Neural cell (in vitro differentiated cells): ENCODE results near the gene IMPG2. TPM values are rescaled to one million over a fixed set of nuclear protein-coding genes. Genes with fewer than 3 reads are reported as not detected.

Experiments
- H2AFZ ChIP-seq: fragments of 200-600, 300-800 bp; sonication (generic), shearing (Covaris generic); 2 replicates; pipeline ENCODE4 v1.6.0; 2014; ENCODE audit warnings: low read depth, mild to moderate bottlenecking, antibody characterized with exemption, low read length, moderate library complexity
- H3F3A ChIP-seq: fragments of 200-600 bp; shearing (Covaris generic); 2 replicates; pipeline ENCODE4 v1.6.1; 2016; ENCODE audit warnings: mild to moderate bottlenecking, moderate library complexity, mixed read lengths, antibody characterized with exemption, low read length; ENCODE audit not compliant: insufficient read depth, poor library complexity, severe bottlenecking
- H3K27ac ChIP-seq: fragments of 200-600, 300-800 bp; sonication (generic), shearing (Covaris generic); 2 replicates; pipeline ENCODE4 v1.5.1; 2014; ENCODE audit warnings: mild to moderate bottlenecking, low read length, moderate library complexity
- H3K27me3 ChIP-seq: fragments of 300-800, 200-600 bp; sonication (generic), shearing (Covaris generic); 2 replicates; pipeline ENCODE4 v1.6.0; 2014; ENCODE audit warnings: mild to moderate bottlenecking, low read depth, low read length, moderate library complexity; ENCODE audit not compliant: insufficient read depth
- H3K36me3 ChIP-seq: fragments of 300-800, 200-600 bp; sonication (generic), shearing (Covaris generic); 2 replicates; pipeline ENCODE4 v1.5.1; 2014; ENCODE audit warnings: mild to moderate bottlenecking, antibody characterized with exemption, low read length, moderate library complexity; ENCODE audit not compliant: insufficient read depth
- H3K4me2 ChIP-seq: fragments of 300-800, 200-600 bp; sonication (generic), shearing (Covaris generic); 2 replicates; pipeline ENCODE4 v1.6.0; 2014; ENCODE audit warnings: mild to moderate bottlenecking, low read length
- H3K4me3 ChIP-seq: fragments of 300-800, 200-600 bp; sonication (generic), shearing (Covaris generic); 2 replicates; pipeline ENCODE4 v1.5.1; 2014; ENCODE audit warnings: mild to moderate bottlenecking, low read length, moderate library complexity
- H3K79me2 ChIP-seq: fragments of 200-600 bp; shearing (Covaris generic); replicated peaks from 2 replicates; pipeline ENCODE4 v1.6.0; 2014; ENCODE audit warnings: mild to moderate bottlenecking, low read length, moderate library complexity; ENCODE audit not compliant: insufficient read depth
- H3K9ac ChIP-seq: fragments of 300-800, 200-600 bp; sonication (generic), shearing (Covaris generic); 2 replicates; pipeline ENCODE4 v1.6.1; 2016; ENCODE audit warnings: mild to moderate bottlenecking, low read length, mixed read lengths
- H3K9me2 ChIP-seq: fragments of 200-600 bp; shearing (Covaris generic); 2 replicates; pipeline ENCODE4 v1.6.1; 2016; ENCODE audit warnings: mild to moderate bottlenecking, low read length, mixed read lengths; ENCODE audit not compliant: insufficient read depth
- H3K9me3 ChIP-seq: fragments of 200-600, 300-800 bp; sonication (generic), shearing (Covaris generic); 2 replicates; pipeline ENCODE4 v1.6.1; 2016; ENCODE audit warnings: mild to moderate bottlenecking, mixed run types, low read length, moderate library complexity, mixed read lengths
- H4K20me1 ChIP-seq: fragments of 200-600 bp; shearing (Covaris generic); 2 replicates; pipeline ENCODE4 v1.6.1; 2016; ENCODE audit warnings: mild to moderate bottlenecking, mixed run types; ENCODE audit not compliant: insufficient read depth
- EP300 ChIP-seq: fragments of 450-650 bp; conservative IDR thresholded peaks from 2 replicates; pipeline ENCODE4 v1.6.1; 2014; ENCODE audit warnings: antibody characterized with exemption, mild to moderate bottlenecking, moderate library complexity; ENCODE audit not compliant: poor library complexity, severe bottlenecking
- EZH2 ChIP-seq: fragments of 200-600, 300-800 bp; shearing (Covaris generic), sonication (generic); IDR thresholded peaks from 2 replicates; pipeline ENCODE4 v1.6.1; 2014; ENCODE audit warnings: antibody characterized with exemption, low read length, borderline replicate concordance, mild to moderate bottlenecking; ENCODE audit not compliant: insufficient read depth, poor library complexity, severe bottlenecking
- MXI1 ChIP-seq: fragments of 450-650 bp; conservative IDR thresholded peaks from 2 replicates; pipeline ENCODE4 v1.6.1; 2014; ENCODE audit warnings: antibody characterized with exemption, mild to moderate bottlenecking; ENCODE audit not compliant: poor library complexity, severe bottlenecking
- POLR2AphosphoS5 ChIP-seq: IDR thresholded peaks from 2 replicates; pipeline ENCODE4 v1.6.1; 2012
- RAD21 ChIP-seq: fragments of 450-650 bp; conservative IDR thresholded peaks from 2 replicates; pipeline ENCODE4 v1.6.1; 2014; ENCODE audit warnings: antibody characterized with exemption, mild to moderate bottlenecking, moderate library complexity
- SMC3 ChIP-seq: fragments of 450-650 bp; conservative IDR thresholded peaks from 2 replicates; pipeline ENCODE4 v1.6.1; 2014; ENCODE audit warnings: antibody characterized with exemption, mild to moderate bottlenecking, moderate library complexity; ENCODE audit not compliant: poor library complexity
- TAF1 ChIP-seq: IDR thresholded peaks from 2 replicates; pipeline ENCODE4 v1.6.1; 2012; ENCODE audit warnings: low read depth
- polyA plus RNA-seq: library from polyadenylated mRNA; depleted of rRNA; stranded (reverse); fragments of >200 nt; gene quantifications from 2 replicates; pipeline ENCODE4 v1.2.3, GENCODE V29; 2014
- TF ChIP-seq, protein P1 (sequence below): fragments of 450-650 bp; IDR thresholded peaks from 2 replicates; pipeline ENCODE4 v1.5.1; 2014; ENCODE audit warnings: antibody characterized with exemption, mild to moderate bottlenecking, moderate library complexity; ENCODE audit not compliant: poor library complexity, severe bottlenecking
- TF ChIP-seq, protein P2 (sequence below): IDR thresholded peaks from 2 replicates; pipeline ENCODE4 v1.6.1; 2012; ENCODE audit warnings: borderline replicate concordance

The IMPG2 gene
- polyA plus RNA-seq, 1 donor from 2014 or later = 6.3 TPM

DNA sequence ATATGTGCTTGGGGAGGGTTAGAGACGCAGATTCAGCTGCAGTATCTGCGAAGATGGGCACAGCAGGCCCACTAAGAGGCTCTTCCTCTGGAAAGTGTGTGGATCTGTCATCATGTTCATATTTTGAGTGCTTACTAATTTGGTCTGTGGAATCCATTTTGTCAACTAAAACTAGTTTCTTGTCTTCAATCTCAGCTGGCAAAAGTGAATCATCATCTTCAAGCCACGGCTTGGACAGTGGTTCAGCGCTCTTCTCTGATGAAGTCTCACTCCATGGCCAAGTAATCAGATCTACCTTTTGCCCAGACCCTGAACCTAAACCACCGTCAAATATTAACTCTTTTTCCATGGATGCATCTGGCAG lies 76.2 kb downstream of the IMPG2 start:
- Histone ChIP-seq H2AFZ (no peak overlapping the region), H3K4me3 (no peak overlapping the region), H3K27me3 (no peaks in the 10 kb centered on the region), H3K27ac (no peak overlapping the region), H3K9ac (no peak overlapping the region), H3K79me2 (no peaks in the 10 kb centered on the region), H3K4me2 (no peak overlapping the region), H3K9me3 (no peaks in the 10 kb centered on the region), H3K36me3 (peaks cover 4% of the 10 kb centered on the region), H3K9me2 (no peaks in the 10 kb centered on the region), H3F3A (no peaks in the 10 kb centered on the region), H4K20me1 (no peaks in the 10 kb centered on the region)
- TF ChIP-seq, protein P1, sequence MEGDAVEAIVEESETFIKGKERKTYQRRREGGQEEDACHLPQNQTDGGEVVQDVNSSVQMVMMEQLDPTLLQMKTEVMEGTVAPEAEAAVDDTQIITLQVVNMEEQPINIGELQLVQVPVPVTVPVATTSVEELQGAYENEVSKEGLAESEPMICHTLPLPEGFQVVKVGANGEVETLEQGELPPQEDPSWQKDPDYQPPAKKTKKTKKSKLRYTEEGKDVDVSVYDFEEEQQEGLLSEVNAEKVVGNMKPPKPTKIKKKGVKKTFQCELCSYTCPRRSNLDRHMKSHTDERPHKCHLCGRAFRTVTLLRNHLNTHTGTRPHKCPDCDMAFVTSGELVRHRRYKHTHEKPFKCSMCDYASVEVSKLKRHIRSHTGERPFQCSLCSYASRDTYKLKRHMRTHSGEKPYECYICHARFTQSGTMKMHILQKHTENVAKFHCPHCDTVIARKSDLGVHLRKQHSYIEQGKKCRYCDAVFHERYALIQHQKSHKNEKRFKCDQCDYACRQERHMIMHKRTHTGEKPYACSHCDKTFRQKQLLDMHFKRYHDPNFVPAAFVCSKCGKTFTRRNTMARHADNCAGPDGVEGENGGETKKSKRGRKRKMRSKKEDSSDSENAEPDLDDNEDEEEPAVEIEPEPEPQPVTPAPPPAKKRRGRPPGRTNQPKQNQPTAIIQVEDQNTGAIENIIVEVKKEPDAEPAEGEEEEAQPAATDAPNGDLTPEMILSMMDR = no peak
- no peak for TF ChIP-seq MXI1
- TF ChIP-seq EP300 = no peak
- no peak for TF ChIP-seq SMC3
- TF ChIP-seq POLR2AphosphoS5 = no peak
- TF ChIP-seq EZH2 = no peak
- TF ChIP-seq TAF1 = no peak
- TF ChIP-seq, protein P2, sequence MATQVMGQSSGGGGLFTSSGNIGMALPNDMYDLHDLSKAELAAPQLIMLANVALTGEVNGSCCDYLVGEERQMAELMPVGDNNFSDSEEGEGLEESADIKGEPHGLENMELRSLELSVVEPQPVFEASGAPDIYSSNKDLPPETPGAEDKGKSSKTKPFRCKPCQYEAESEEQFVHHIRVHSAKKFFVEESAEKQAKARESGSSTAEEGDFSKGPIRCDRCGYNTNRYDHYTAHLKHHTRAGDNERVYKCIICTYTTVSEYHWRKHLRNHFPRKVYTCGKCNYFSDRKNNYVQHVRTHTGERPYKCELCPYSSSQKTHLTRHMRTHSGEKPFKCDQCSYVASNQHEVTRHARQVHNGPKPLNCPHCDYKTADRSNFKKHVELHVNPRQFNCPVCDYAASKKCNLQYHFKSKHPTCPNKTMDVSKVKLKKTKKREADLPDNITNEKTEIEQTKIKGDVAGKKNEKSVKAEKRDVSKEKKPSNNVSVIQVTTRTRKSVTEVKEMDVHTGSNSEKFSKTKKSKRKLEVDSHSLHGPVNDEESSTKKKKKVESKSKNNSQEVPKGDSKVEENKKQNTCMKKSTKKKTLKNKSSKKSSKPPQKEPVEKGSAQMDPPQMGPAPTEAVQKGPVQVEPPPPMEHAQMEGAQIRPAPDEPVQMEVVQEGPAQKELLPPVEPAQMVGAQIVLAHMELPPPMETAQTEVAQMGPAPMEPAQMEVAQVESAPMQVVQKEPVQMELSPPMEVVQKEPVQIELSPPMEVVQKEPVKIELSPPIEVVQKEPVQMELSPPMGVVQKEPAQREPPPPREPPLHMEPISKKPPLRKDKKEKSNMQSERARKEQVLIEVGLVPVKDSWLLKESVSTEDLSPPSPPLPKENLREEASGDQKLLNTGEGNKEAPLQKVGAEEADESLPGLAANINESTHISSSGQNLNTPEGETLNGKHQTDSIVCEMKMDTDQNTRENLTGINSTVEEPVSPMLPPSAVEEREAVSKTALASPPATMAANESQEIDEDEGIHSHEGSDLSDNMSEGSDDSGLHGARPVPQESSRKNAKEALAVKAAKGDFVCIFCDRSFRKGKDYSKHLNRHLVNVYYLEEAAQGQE = no peak
- no peak for TF ChIP-seq RAD21

- H3F3A ChIP-seq = no peaks in the 10 kb centered on the region
- H3K4me2 ChIP-seq = no peak overlapping the region
- H3K27ac ChIP-seq = no peak overlapping the region
- no peak for TF ChIP-seq RAD21
- no peak for TF ChIP-seq EP300
- TF ChIP-seq TAF1 = no peak
- TF ChIP-seq, protein P2 = no peak
- TF ChIP-seq, protein P1 = no peak
- no peak for TF ChIP-seq MXI1
- TF ChIP-seq SMC3 = no peak
- H4K20me1 ChIP-seq = no peaks in the 10 kb centered on the region
- H3K9ac ChIP-seq = no peak overlapping the region
- no peaks in the 10 kb centered on the region for H3K27me3 ChIP-seq
- H3K79me2 ChIP-seq = no peaks in the 10 kb centered on the region
- H3K9me3 ChIP-seq = no peaks in the 10 kb centered on the region
- H2AFZ ChIP-seq = no peak overlapping the region
- H3K9me2 ChIP-seq = no peaks in the 10 kb centered on the region
- H3K36me3 ChIP-seq = peaks cover 4% of the 10 kb centered on the region
- H3K4me3 ChIP-seq = no peak overlapping the region
These were observed 76.8 kb downstream of the IMPG2 start for GRCh38 chr3:101243285-101244211.
